GM19239 (cell line): ENCODE measurements around the gene ABTB2.

ENCODE experiments used
- DNase-seq: peaks from one replicate; pipeline ENCODE4 v3.0.0; 2011; ENCODE audit warnings: low spot score; ENCODE audit not compliant: insufficient read length
- FAIRE-seq: peaks from 2 replicates; lab custom pipeline; 2011; peaks lifted over from hg19 to GRCh38; lab: Jason Lieb, UNC

The ABTB2 gene

DNA sequence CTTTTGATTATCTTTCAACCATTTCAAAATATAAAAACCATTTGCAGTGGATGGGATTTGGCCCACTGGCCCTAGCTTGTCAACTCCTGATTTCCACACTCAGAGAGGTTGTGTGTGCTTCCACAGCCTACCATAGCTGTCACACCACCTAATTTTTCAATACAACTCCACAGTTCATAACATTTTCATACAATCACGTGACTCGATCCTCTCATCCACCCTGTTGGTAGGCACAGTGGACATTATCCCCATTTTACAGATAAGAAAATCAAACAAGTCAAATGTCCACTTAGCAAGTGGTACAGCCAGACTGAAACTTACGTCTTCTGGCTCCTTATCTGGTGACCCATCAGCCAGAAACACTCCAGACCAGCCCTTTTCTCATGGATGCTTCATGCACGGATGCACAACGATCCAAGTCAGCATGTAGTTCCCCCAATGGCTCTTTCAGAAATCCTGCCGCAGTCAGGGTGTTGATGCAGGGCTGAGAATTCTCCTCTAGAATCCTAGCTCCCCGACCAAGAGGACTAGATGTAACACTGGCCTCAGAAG is 88.0 kb downstream of the ABTB2 start:
- FAIRE-seq (no peak), DNase-seq (no peak)

DNA sequence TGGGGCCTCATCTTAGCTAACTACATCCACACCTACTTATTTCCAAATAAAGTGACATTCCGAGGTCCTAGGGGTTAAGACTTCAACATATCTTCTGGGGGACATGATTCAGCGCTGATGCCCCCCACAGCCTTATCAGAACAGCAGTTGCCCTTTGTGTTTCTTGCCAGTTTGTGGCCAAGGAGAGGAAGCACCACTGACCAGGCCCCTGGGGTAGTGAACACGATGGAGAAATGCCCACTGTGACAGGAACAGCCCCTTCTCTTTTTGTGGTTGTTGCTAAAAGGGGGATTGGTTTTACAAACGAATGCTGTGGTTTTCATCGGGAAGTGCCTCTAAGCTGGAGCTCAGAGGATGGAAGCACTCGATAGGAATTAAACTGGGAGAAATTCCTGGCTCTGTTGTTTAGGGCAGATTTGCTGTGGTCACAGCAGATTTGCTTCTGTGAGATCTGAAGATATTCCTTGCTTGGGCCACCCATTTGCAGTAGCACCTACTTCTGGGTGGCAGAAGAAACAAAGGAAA is 88.8 kb downstream of the ABTB2 start:
- DNase-seq, result no peak
- FAIRE-seq, result peak; percentile 28

- FAIRE-seq (no peak), DNase-seq (no peak)
These were observed 90.4 kb downstream of the ABTB2 start for GRCh38 chr11:34267417-34267816.

DNA sequence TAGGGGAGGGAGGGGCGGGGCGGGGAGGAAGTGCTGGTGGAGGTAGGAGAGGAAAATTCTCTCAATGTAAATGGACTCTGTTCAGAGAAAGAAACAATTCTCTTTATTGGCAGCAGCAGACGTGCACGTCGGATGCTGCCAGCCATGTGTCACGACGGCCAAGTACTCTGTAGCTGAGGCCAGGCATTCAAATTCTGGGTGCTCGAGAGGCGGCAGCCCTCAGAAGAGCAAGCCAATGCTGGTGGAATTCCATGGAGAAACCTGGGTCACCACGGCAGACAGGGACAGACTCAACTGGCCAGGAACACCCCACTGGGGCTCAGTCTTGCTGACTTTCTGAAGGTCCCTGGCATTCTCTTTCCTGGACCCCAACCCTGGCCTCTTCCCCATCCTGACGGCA is 90.8 kb downstream of the ABTB2 start:
- FAIRE-seq, result no peak
- DNase-seq, result no peak

DNA sequence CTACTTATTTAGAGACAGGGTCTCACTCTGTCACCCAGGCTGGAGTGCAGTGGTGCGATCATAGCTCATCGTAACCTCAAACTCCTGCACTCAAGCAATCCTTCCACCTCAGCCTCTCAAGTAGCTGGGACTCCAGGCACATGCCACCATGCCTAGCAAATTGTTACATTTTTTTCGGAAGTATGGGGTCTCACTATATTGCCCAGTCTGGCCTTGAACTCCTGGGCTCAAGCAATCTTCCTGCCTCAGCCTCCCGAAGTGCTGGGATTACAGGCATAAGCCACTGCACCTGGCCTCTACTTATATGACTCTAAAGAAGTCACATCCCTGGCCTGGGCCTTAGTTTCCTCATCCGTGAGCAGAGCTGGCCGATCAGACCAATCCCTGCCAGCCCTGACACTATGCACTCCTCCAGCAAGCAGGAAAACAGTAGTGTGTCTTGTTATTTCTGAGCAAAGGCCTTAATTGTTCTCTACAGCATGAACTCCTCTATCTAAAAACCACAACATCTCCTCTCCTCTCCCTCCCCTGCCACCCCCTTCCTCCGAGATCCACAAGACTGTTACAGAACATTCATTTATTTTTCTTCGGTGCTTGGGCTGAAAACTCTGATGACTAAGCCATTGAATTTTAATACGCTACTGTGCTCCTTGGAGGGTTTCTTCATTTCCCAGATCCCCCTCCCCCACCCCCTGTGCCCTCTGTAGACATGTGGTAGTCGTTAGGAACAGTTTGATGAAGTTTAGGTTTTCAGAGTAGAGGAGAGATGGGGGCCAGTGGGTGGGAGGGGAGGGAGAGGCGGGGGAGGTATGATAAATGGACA is 91.5 kb downstream of the ABTB2 start:
- FAIRE-seq (no peak), DNase-seq (no peak)

GRCh38 chr11:34264303-34265110 is 93.3 kb downstream of the ABTB2 start:
- DNase-seq, result no peak
- FAIRE-seq, result no peak

DNA sequence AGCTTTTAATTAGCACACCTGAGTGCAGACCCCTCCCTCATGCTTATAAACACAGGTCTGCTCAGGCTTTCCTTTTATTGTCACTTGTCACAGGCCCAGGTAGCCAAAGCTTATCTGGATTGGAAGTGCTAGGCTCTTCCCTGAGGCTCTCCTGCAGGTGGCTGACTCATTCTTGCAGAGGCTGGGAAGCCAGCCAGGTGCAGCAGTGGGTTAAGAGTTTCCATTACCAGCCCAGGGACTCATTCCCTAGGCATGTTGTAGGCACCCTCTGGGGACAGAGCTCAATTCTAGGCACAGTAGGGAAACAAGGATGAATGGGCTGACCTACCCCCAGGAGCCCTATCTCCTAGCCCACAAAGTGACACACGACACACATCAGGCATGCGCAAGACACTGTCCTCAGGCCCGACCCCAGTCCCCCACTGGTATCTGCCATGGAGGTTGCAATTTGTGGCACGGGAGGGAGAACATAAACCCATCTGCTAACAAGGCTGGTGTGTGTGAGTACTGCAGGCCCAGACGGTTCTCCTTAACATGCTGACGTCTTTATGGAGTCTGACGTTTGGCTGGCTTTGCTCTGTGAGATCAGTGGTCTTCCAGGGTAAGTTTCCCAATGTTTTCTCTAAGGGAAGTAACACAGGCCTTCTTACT is 94.2 kb downstream of the ABTB2 start:
- FAIRE-seq (no peak), DNase-seq (no peak)

GRCh38 chr11:34262531-34263081 is 95.2 kb downstream of the ABTB2 start:
- no peak for FAIRE-seq

DNA sequence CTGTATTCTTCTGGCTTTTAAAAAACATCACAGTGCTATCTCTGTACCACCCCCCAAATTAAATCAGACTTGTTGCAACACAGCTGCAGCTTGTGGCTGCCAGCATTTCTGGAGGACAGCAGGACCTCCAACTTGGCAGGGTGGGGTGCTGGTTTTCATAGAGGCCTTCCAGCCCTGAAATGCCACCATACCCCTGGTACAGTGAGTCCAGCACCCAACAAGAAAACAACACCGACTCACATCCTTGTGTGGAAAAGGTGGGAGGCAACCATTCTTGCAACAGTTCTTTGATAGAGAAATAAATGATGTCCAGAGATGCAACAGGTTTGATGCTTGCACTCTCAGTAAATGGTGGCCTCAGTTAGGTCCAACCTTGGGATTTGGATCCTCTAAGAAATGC is 96.0 kb downstream of the ABTB2 start:
- FAIRE-seq, result no peak

More at GRCh38 chr11:34262531-34263081, 95.2 kb downstream of the ABTB2 start:
- DNase-seq, result no peak

DNA sequence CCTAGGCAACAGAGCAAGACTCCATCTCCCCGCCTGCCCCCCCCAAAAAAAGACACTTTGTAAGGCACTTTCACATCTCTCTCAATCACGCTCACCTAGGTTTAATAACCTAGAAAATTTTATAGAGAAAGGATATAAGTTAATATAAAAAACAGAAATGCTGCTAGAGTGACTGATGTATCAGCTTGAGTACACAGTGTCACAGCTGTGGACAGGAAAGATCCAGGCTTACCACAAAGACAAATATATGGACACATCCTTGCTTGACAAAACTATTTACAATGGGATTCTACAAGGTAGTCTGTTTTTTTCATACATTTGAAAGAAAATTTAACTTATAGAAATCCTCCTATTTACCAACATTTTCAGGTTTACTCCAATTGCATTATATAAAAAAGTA is 96.7 kb downstream of the ABTB2 start:
- no peak for DNase-seq
- FAIRE-seq, result no peak

More for the DNA sequence above, 96.0 kb downstream of the ABTB2 start:
- DNase-seq, result no peak

- DNase-seq, result no peak
- no peak for FAIRE-seq
These were observed 97.7 kb downstream of the ABTB2 start for GRCh38 chr11:34260072-34260575.

GRCh38 chr11:34259087-34259486 is 98.7 kb downstream of the ABTB2 start:
- DNase-seq (no peak), FAIRE-seq (no peak)

- FAIRE-seq (no peak), DNase-seq (no peak)
These were observed 101.2 kb downstream of the ABTB2 start for GRCh38 chr11:34256626-34257025.

GRCh38 chr11:34256150-34256549 is 101.7 kb downstream of the ABTB2 start:
- DNase-seq, result no peak

DNA sequence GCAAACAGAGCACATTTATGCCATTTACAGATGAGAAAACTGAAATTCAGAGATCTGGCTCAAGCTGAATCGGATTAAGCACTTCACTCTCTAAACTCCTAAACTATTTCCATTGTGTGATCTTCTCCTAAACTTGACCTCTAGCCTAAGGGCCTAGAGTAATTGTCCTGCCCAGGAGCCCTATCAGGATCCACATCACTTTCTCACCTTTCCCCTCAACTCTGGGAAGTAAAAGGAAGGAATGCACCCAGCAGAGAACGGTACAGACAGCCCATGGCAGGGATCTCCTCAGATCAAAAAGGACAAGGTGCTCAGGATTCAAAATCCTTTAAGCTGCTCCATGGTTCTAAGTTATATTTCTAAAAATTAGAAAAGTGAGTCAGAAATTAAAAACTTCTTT is 102.7 kb downstream of the ABTB2 start:
- DNase-seq (no peak), FAIRE-seq (no peak)

More at GRCh38 chr11:34256150-34256549, 101.7 kb downstream of the ABTB2 start:
- FAIRE-seq, result no peak

DNA sequence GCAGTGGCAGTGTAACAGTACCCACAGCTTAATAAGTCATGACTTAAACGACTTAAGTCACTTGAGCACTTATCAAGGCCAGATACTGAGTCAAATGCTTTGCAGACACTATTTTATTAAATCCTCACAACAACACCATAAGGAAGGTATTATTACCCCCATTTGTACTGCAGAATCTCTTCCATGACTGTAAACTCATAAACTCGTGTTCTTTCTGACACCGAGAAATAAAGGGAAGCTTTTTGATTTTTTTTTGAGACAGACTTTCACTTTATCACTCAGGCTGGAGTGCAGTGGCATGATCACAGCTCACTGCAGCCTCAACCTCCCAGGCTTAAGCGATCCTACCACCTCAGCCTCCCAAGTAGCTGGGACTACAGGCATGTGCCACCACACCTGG is 103.8 kb downstream of the ABTB2 start:
- FAIRE-seq (no peak), DNase-seq (no peak)

- FAIRE-seq (no peak), DNase-seq (no peak)
These were observed 105.2 kb downstream of the ABTB2 start for GRCh38 chr11:34252651-34253050.

DNA sequence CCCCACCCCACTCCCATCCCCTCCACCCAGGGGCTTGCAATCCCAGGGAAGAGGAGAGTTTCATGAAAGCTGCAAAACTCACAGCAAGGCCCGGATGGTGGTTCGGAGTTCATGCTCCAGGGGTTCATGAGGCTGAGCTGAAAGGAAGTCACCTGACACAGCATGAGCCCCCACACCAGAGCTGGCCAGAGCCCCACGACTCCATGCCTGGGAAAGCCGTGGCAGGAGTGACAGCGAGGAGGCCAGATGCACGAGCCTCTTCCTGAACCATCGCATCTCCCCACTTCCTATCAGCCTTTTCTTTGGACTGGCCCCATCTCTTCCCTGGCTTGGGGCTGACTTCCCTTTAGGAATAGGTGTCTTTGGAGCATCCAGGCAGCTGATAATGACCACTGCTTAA is 105.8 kb downstream of the ABTB2 start:
- FAIRE-seq, result no peak
- no peak for DNase-seq

GRCh38 chr11:34251589-34251980 is 106.2 kb downstream of the ABTB2 start:
- DNase-seq (no peak), FAIRE-seq (no peak)
